ENCODE results near the gene CACNA1C. TPM values are rescaled to one million over a fixed set of nuclear protein-coding genes. Genes with fewer than 3 reads are reported as not detected.

Gene CACNA1C
- total RNA-seq, 4 donors from 2014 or later = 44.1 to 104 (median 49.4) TPM

DNA sequence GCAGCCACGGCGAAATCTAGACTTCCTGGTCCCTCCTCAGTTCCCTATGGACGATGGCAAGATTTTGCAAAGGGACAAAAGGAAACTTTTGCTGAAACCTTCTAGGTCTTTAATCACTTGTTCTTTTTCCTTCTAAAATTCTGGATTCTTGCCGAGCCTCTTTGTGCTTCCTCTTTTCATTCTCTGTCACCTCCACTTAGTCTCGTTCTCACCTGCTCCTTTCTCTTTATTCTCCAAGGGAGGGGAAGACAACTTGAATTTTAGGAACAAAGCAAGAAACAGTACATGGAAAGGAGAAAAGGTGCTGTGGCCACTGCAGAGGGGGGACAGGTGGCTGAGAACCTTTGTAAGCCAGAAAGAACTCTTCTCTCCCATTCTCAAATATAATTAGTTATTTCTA lies 194.8 kb downstream of the CACNA1C start:
- Histone ChIP-seq H3K27me3 (no peaks in the 10 kb centered on the region), H3K36me3 (no peaks in the 10 kb centered on the region), H3K4me1 (peaks cover 84 to 99% (median 95%) of the 10 kb centered on the region in 4 donors), H3K9me3 (no peaks in the 10 kb centered on the region), H3K4me3 (no peak overlapping the region), H3K27ac (replicated peaks in 1 of 4) (peak overlapping the region; percentile 79 to 86 (median 84))
- TF ChIP-seq POLR2A (IDR thresholded peaks at IDR 0.05; ENCODE audit: low read depth) = no peak
- TF ChIP-seq POLR2AphosphoS5 (IDR thresholded peaks at IDR 0.05) = no peak
- TF ChIP-seq EP300 (IDR thresholded peaks at IDR 0.05) = no peak
- TF ChIP-seq, protein P1, sequence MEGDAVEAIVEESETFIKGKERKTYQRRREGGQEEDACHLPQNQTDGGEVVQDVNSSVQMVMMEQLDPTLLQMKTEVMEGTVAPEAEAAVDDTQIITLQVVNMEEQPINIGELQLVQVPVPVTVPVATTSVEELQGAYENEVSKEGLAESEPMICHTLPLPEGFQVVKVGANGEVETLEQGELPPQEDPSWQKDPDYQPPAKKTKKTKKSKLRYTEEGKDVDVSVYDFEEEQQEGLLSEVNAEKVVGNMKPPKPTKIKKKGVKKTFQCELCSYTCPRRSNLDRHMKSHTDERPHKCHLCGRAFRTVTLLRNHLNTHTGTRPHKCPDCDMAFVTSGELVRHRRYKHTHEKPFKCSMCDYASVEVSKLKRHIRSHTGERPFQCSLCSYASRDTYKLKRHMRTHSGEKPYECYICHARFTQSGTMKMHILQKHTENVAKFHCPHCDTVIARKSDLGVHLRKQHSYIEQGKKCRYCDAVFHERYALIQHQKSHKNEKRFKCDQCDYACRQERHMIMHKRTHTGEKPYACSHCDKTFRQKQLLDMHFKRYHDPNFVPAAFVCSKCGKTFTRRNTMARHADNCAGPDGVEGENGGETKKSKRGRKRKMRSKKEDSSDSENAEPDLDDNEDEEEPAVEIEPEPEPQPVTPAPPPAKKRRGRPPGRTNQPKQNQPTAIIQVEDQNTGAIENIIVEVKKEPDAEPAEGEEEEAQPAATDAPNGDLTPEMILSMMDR (IDR thresholded peaks at IDR 0.05) = no peak
- WGBS = 55% methylated on average over 5 of the region's 5 CpGs
- DNase-seq (ENCODE audit: extremely low spot score) = no peak
- intact Hi-C loops (cut with DNase I) = no loop called here

DNA sequence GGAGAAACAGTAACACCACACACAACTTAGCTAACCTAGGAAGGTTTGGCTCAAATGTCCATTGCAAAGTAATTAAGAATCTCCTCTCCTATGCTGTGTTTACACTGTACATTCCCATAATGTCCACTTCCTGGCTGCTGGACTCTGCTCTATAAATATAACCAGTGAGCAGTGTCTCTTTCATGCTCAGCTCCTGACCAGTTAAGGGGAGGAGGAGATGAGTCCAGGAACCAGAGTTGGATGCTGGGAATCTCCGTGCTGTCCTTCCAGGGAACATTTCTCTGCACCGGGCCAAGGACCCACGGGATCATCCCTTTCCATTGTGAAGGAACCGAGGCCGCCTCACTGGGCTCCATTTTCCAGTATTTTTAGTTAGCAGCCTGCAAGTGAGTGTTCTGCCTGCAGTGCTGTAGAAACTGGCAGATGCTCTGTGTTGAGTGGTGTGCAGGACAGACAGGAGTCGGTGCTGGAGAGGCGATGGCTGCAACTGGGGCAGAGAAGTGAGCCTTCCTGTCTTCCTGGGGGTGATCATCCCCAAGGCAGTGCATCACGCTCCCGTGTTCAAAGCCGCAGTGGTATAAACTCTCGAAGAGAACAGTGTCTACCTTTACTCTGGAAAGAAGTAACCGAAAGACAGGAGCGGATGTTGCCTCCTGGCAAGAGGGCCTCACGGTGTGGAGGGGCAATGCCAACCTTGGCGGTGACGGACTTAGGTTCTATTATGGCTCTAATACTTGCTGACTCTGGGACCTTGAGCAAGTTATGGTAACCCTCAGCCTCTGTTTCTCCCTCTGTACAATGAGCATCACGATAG lies 195.5 kb downstream of the CACNA1C start:
- peak overlapping the region in 2 of 4 donors; percentile 1 for H3K4me3 ChIP-seq
- H3K27ac ChIP-seq (replicated peaks in 1 of 4) = peak overlapping the region; percentile 79 to 86 (median 84)
- no peaks in the 10 kb centered on the region for H3K36me3 ChIP-seq
- 63% methylated on average over 9 of the region's 17 CpGs for WGBS
- peaks cover 83 to 100% (median 99%) of the 10 kb centered on the region in 4 donors for H3K4me1 ChIP-seq
- no peaks in the 10 kb centered on the region for H3K9me3 ChIP-seq
- TF ChIP-seq EP300 (IDR thresholded peaks at IDR 0.05) (peak; percentile 96), POLR2AphosphoS5 (IDR thresholded peaks at IDR 0.05) (peak; percentile 80 to 83), POLR2A (IDR thresholded peaks at IDR 0.05; ENCODE audit: low read depth) (no peak)
- TF ChIP-seq, protein P1 (IDR thresholded peaks at IDR 0.05) = peak in 1 of 3 experiments; percentile 11
- H3K27me3 ChIP-seq = no peaks in the 10 kb centered on the region
- DNase-seq (ENCODE audit: extremely low spot score) = no peak
- intact Hi-C loops (cut with DNase I) = no loop called here

DNA sequence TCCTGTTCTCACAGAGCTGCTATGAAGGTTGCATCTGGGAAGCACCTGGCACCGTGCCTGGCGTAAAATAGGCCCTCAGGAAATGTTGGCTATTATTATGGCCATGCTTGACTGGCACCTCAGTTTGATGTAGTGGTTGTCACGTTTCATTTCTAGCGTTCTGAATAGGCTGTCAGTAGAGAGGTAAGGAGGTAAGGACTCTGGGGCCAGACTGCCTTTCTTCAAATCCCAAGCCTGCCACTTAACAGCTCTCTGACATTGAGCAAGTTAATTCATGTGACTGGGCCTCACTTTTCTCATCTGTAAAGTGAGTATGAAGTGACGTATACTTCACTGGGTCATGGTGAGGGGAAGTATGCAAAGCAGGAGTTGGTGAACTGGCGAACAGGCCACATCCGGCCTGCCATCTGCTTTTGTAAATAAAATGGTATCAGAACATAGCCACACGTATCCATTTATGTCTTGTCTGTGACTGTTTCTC lies 196.2 kb downstream of the CACNA1C start:
- Histone ChIP-seq H3K9me3 (no peaks in the 10 kb centered on the region), H3K4me3 (no peak overlapping the region), H3K27ac (replicated peaks in 1 of 4) (peak overlapping the region; percentile 79 to 86 (median 84)), H3K36me3 (no peaks in the 10 kb centered on the region), H3K4me1 (peaks cover 79 to 100% (median 97%) of the 10 kb centered on the region in 4 donors), H3K27me3 (no peaks in the 10 kb centered on the region)
- WGBS = 46% methylated on average over 8 of the region's 8 CpGs
- intact Hi-C loops (cut with DNase I) = no loop called here
- TF ChIP-seq POLR2A (IDR thresholded peaks at IDR 0.05; ENCODE audit: low read depth) = no peak
- TF ChIP-seq, protein P1 (IDR thresholded peaks at IDR 0.05) = no peak
- TF ChIP-seq POLR2AphosphoS5 (IDR thresholded peaks at IDR 0.05) = no peak
- TF ChIP-seq EP300 (IDR thresholded peaks at IDR 0.05) = no peak
- no peak for DNase-seq (ENCODE audit: extremely low spot score)

DNA sequence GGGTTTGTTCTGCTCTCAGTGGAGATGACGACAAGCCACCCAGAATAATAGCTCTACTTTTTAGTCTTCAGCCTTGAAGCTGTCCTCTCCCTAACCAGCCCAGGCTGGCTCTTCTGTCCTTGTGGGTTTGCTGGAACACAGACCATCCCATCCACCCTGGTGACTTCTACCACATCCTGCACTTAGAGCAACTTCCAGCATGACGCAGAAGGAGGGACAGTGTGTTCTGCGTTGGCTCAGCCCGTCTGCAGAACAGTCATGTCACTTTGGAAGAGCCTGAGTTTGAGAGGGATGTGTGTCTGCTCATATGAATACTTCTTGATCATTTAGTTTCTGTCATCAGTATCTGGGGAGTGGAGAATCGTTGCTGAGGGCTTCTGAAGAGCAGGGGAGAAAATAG lies 198.0 kb downstream of the CACNA1C start:
- DNase-seq (ENCODE audit: extremely low spot score) = no peak
- no peak overlapping the region for H3K4me3 ChIP-seq
- H3K27me3 ChIP-seq = no peaks in the 10 kb centered on the region
- no peaks in the 10 kb centered on the region for H3K9me3 ChIP-seq
- peaks cover 70 to 91% (median 79%) of the 10 kb centered on the region in 4 donors for H3K4me1 ChIP-seq
- intact Hi-C loops (cut with DNase I) = no loop called here
- H3K27ac ChIP-seq (replicated peaks in 1 of 4) = peak overlapping the region; percentile 79 to 86 (median 84)
- H3K36me3 ChIP-seq = no peaks in the 10 kb centered on the region
- 73% methylated on average over 5 of the region's 5 CpGs for WGBS
- TF ChIP-seq EP300 (IDR thresholded peaks at IDR 0.05) = peak; percentile 46
- TF ChIP-seq POLR2AphosphoS5 (IDR thresholded peaks at IDR 0.05) = peak; percentile 44 to 51
- TF ChIP-seq, protein P1 (IDR thresholded peaks at IDR 0.05) = no peak
